ENCODE data around the gene TXNDC11.

- TF ChIP-seq CEBPB (IDR thresholded peaks at IDR 0.05; ENCODE audit: borderline replicate concordance in 1 of 2, low read depth in 2 of 2, low read length in 2 of 2) (no peak), MAX (IDR thresholded peaks at IDR 0.05; ENCODE audit: low read depth, low read length) (no peak), RCOR1 (conservative IDR thresholded peaks at IDR 0.05; ENCODE audit: low read depth, low read length) (no peak), SMC3 (IDR thresholded peaks at IDR 0.05; ENCODE audit: borderline replicate concordance, low read length) (no peak), CREB1 (IDR thresholded peaks at IDR 0.05; ENCODE audit: low read depth) (no peak), EZH2 (IDR thresholded peaks at IDR 0.05; ENCODE audit: borderline replicate concordance, control insufficient read depth, low read depth, low read length) (no peak), CBFB (IDR thresholded peaks at IDR 0.05; ENCODE audit: low read depth) (no peak), CHD2 (IDR thresholded peaks at IDR 0.05; ENCODE audit: borderline replicate concordance, low read depth, low read length) (no peak), RELA (IDR thresholded peaks at IDR 0.05; ENCODE audit: borderline replicate concordance, partially characterized antibody) (no peak)
- TF ChIP-seq, protein P1, sequence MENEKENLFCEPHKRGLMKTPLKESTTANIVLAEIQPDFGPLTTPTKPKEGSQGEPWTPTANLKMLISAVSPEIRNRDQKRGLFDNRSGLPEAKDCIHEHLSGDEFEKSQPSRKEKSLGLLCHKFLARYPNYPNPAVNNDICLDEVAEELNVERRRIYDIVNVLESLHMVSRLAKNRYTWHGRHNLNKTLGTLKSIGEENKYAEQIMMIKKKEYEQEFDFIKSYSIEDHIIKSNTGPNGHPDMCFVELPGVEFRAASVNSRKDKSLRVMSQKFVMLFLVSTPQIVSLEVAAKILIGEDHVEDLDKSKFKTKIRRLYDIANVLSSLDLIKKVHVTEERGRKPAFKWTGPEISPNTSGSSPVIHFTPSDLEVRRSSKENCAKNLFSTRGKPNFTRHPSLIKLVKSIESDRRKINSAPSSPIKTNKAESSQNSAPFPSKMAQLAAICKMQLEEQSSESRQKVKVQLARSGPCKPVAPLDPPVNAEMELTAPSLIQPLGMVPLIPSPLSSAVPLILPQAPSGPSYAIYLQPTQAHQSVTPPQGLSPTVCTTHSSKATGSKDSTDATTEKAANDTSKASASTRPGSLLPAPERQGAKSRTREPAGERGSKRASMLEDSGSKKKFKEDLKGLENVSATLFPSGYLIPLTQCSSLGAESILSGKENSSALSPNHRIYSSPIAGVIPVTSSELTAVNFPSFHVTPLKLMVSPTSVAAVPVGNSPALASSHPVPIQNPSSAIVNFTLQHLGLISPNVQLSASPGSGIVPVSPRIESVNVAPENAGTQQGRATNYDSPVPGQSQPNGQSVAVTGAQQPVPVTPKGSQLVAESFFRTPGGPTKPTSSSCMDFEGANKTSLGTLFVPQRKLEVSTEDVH (IDR thresholded peaks at IDR 0.05; ENCODE audit: low read depth, partially characterized antibody) = no peak
- TF ChIP-seq, protein P2, sequence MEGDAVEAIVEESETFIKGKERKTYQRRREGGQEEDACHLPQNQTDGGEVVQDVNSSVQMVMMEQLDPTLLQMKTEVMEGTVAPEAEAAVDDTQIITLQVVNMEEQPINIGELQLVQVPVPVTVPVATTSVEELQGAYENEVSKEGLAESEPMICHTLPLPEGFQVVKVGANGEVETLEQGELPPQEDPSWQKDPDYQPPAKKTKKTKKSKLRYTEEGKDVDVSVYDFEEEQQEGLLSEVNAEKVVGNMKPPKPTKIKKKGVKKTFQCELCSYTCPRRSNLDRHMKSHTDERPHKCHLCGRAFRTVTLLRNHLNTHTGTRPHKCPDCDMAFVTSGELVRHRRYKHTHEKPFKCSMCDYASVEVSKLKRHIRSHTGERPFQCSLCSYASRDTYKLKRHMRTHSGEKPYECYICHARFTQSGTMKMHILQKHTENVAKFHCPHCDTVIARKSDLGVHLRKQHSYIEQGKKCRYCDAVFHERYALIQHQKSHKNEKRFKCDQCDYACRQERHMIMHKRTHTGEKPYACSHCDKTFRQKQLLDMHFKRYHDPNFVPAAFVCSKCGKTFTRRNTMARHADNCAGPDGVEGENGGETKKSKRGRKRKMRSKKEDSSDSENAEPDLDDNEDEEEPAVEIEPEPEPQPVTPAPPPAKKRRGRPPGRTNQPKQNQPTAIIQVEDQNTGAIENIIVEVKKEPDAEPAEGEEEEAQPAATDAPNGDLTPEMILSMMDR (IDR thresholded peaks at IDR 0.05 in 2 of 3, conservative IDR thresholded peaks at IDR 0.05 in 1 of 3; ENCODE audit: control insufficient read depth in 2 of 3, extremely low read depth in 1 of 3, insufficient read depth in 1 of 3, low read depth in 3 of 3, low read length in 3 of 3) = no peak
These were observed 71.0 kb downstream of the TXNDC11 start for GRCh38 chr16:11671676-11672075.
